GM18505 (cell line): Measurements from ENCODE around the gene ARHGEF3.

Source experiments
- ATAC-seq: cut with Tn5 transposase; IDR thresholded peaks from one replicate; pipeline ENCODE4 v1.9.1; 2021; ENCODE audit not compliant: unreplicated experiment
- POLR2A ChIP-seq: IDR thresholded peaks from 4 replicates; pipeline ENCODE4 v1.6.1; 2011; ENCODE audit warnings: borderline replicate concordance; ENCODE audit not compliant: insufficient read depth, insufficient read length; ENCODE audit errors: extremely low read depth

Gene ARHGEF3

GRCh38 chr3:56781762-56782161, 20.0 kb downstream of the ARHGEF3 start:
- ATAC-seq: no peak

GRCh38 chr3:56780936-56781335, 20.8 kb downstream of the ARHGEF3 start:
- no peak for ATAC-seq
- TF ChIP-seq POLR2A: no peak

More at GRCh38 chr3:56781762-56782161, 20.0 kb downstream of the ARHGEF3 start:
- no peak for TF ChIP-seq POLR2A

GRCh38 chr3:56778893-56779292, 22.9 kb downstream of the ARHGEF3 start:
- ATAC-seq: no peak
- no peak for TF ChIP-seq POLR2A

GRCh38 chr3:56776556-56776950, 25.2 kb downstream of the ARHGEF3 start:
- no peak for ATAC-seq
- TF ChIP-seq POLR2A: no peak

- no peak for ATAC-seq
- TF ChIP-seq POLR2A: no peak
Measured at GRCh38 chr3:56775838-56776555, 25.8 kb downstream of the ARHGEF3 start.

GRCh38 chr3:56775445-56775837, 26.3 kb downstream of the ARHGEF3 start:
- TF ChIP-seq POLR2A: no peak
- no peak for ATAC-seq

- ATAC-seq: no peak
- TF ChIP-seq POLR2A: no peak
Measured at GRCh38 chr3:56773986-56774385, 27.8 kb downstream of the ARHGEF3 start.

- TF ChIP-seq POLR2A: no peak
- no peak for ATAC-seq
Measured at GRCh38 chr3:56772952-56773938, 28.5 kb downstream of the ARHGEF3 start.

- ATAC-seq: no peak
- TF ChIP-seq POLR2A: no peak
Measured at GRCh38 chr3:56771376-56771775, 30.4 kb downstream of the ARHGEF3 start.

- no peak for ATAC-seq
- TF ChIP-seq POLR2A: no peak
Measured at GRCh38 chr3:56769116-56769707, 32.5 kb downstream of the ARHGEF3 start.

- ATAC-seq: no peak
- TF ChIP-seq POLR2A: no peak
Measured at GRCh38 chr3:56764904-56765547, 36.7 kb downstream of the ARHGEF3 start.

- ATAC-seq: no peak
- no peak for TF ChIP-seq POLR2A
Measured at GRCh38 chr3:56764184-56764583, 37.6 kb downstream of the ARHGEF3 start.

GRCh38 chr3:56763233-56763632, 38.5 kb downstream of the ARHGEF3 start:
- no peak for TF ChIP-seq POLR2A
- ATAC-seq: no peak
